Pons (tissue), 1 donor: ENCODE data around the gene ZGLP1.

ENCODE experiments used
- DNase-seq: peaks from one replicate; pipeline ENCODE4 v3.0.0-alpha.2; 2016; ENCODE audit warnings: low spot score

ZGLP1 gene

DNA sequence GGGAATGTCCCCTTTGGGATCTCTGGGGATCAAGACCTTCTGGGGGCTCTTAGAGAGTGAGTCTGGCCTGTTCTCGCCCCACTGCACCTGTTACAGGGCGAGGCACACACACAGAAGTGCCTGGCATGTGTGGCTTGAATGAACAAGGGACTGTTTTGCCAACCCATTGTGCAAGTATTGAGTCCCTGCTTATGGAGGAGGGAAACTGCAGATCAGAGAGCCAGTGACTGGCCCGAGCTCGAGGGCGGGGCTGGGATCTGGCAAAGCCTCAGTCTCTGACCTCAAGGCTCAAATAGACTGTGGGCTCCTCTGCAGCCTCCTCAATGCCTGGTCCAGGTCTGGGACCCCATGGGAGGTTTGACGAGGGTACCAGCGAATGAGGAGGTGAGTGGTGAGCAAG is 18.2 kb upstream of the ZGLP1 start:
- DNase-seq: no peak

DNA sequence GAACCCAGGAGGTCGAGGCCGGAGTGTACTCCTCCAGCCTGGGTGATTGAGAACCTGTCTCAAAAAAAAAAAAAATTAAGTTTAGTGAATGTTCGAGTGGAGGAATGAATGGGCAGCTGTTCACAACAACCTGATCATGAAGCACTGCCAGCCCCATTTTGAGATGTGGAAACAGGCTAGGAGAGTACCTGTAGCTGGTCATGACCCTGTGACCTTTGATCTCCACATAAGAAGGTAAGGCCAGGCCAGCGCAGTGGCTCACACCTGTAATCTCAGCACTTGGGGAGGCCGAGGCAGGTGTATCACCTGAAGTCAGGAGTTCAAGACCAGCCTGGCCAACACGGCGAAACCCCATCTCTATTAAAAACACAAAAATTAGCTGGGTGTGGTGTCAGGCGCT is 16.1 kb upstream of the ZGLP1 start:
- no peak for DNase-seq

DNA sequence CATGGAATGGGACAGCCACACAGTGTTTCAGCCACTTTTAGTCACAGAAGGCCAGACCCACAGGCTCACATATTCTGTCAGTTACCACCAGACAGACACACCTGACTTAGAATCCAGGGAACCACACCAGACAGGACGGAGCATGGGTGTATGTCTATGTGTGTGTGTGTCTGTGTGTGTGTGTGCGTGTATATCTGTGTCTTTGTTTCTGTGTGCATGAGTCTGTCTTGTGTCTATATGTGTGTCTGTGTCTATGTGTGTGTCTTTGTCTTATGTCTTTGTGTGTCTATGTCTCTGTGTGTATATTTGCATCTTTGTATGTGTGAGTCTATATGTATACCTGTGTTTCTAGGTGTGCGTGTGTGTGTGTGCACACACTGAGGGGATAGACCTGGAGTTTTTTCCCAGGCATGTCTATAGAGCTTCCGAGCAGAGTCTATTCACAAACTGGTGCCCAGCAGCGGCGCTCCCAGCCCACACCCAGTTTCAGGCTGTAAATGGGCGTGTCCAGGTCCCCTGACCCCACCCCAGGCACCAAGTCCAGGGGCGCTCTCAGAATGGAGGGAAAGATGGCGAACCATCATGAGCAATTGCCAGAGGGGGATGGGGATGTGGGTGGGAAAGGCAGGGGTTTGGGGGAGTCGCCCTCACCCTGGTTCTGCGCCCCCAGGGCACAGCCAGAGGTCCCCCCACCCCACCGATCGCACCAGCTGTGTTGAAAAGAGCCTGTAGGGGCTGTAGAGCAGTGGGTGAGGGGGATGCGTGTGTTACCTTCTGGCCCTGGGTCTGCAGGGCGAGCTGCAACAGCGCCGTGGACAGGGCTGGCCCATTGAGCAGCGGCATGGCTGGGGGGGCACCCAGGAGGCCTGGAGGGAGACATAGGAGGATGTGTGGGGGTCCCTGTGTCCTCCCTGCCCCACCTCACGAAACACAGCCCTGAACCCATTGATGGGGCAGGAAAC is 12.5 kb upstream of the ZGLP1 start:
- DNase-seq: no peak

DNA sequence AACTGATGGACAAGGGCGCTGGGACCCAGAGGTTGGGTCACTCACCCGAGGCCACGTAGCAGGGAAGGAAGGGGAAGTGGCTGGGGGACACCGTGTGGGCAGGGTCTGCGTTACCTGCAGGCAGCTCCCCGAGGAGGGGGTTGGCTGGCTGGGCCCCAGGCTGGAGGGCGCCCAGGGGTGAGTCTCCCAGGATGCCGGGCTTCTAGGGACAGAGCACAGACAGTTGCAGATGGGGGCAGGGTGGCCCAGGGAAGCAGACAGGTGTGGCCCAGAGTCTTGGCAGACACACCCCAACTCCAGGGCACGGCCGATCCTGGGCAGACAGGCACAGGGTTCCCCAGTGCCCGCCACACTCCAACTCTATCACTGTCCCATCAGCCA is 11.8 kb upstream of the ZGLP1 start:
- DNase-seq: no peak

DNA sequence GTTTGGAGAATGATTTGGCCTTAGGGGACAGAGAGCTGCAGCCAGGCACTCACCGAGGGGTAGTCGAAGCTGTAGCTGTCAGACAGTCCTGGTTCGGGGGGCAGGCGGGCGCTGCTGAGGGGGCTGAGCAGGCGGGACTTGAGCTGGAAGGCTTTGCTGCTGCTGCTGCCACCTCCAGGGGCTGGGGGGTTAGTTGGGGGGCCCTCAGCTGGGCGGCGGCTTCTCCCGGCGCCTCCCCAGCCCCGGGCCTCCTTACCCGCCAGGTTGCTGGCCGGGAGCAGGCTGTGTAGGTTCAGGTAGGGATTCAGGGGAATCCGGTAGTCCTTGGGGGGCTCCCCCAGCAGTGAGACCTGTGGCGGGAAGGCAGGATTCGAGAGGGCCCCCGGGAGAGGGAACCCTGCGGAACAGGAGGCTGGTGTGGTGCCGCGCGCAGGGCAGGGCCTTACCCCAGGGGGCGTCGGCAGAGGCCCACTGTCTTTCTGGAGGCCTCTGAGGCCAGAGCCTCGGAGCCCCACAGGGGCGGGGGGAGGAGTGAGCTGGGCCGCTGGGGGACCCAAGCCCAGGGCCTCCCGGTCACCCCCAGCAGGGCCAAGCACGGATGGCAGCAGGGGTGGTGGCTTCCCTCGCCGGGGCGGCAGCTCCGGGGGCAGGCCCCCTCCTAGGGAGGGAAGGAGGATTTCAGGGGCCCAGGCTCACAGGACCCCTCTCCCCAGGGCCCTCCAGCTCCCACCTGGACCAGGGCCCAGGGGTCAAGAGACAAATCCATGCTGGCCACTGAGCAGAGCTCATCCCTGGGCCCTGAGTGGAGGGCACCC is 11.2 kb upstream of the ZGLP1 start:
- DNase-seq: no peak

DNA sequence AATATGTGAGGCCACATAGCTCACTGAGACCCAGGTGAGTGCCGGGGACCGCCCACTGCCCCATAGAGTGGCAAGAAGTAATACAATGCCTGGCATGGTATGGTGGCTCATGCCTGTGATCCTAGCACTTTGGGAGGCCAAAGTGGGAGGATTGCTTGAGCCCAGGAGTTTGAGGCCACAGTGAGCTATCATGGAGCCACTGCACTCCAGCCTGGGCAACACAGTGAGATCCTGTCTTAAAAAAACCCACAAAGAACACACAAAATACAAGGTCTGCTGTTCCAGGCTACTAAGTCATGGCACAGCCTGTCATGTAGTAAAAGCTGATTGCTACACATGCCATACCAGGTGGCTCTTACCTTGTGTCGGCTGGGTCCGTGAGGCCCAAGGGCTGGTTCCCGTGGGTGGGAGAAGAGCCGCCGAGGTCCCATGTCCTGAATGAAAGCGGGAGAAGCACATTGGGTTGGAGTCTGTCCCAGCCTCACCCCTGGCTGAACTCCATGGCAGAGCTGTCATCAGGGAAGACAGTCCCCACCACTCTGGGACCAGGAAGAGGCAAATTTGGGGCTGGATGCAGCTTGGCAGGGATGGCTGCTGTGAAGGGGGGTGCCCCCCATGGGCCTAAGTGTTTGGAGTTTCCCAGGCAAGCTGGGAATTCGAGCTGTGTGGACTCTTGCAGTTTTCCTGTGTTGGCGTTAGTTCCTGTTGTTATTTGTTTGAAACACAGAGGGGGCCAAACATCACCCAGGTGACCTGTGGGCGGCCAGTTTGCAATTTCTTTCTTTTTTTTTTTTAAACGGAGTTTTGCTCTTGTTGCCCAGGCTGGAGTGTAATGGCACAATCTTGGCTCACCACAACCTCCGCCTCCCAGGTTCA is 9.4 kb upstream of the ZGLP1 start:
- DNase-seq: no peak

DNA sequence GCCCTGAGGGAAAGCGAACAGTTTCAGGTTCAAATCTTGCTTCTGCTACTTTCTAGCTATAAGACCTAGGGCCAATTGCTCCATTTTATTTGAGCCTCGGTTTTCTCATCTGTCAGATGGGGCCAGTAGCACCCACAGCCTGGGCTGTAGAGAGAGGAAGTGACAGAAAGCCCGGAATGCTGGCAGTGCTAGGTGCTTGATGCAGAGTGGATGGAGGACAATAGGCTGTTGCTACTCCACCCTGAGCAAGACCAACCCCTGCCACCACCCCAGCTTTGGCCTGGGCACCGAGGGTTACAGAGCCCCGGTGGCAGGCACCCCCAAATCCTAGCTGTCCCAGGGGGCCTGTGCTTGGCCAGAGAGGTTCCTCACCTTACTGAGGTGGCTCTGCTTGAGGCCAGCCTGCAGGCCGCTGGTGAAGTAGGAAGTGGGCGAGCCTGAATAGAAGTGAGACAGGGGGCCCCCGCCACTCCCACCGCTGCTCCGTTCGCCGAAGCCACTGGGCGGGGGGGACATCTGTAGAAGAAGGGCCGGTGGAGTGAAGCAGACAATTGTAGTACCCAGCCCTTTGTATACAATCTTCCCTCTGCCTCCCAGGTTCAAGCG is 8.3 kb upstream of the ZGLP1 start:
- DNase-seq: no peak

DNA sequence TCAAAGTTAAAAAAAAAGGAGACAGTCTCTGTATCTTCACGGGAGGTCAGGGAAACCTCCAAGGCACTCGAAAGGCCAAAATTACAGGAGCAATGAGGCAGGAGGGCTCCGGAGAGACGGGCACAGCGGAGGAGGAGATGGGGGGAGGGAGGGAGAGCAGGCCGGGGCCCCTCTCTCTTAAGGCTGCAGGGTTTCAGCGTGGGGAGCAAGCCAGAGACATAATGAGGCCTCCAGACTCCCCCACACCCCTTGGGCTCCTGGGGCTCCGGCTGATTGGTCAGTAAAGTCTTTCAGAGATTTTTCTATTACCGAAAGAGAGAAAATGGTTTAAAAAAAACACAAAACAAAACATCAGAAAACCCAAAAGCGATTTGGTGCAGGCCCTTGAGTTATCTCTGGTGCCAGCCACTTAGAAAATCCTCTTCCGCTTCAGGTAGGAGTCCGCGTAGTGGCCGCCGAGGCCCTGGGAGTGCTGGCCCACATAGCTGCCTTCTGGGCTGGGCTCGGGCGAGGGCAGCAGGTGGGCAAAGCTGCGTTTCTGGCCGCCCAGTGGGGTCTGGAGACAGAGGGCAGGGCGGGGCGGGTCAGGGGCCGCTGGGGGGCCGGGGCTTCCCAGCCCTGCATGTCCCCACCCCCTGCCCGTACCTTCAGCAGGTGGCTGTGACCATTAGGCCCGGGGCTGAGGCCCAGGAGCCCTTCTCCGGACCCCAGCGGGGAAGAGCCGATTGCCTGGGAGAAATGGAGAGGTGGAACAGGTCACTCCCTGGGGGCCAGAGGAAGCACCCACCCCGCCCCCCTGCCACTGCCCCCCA is 7.6 kb upstream of the ZGLP1 start:
- no peak for DNase-seq

DNA sequence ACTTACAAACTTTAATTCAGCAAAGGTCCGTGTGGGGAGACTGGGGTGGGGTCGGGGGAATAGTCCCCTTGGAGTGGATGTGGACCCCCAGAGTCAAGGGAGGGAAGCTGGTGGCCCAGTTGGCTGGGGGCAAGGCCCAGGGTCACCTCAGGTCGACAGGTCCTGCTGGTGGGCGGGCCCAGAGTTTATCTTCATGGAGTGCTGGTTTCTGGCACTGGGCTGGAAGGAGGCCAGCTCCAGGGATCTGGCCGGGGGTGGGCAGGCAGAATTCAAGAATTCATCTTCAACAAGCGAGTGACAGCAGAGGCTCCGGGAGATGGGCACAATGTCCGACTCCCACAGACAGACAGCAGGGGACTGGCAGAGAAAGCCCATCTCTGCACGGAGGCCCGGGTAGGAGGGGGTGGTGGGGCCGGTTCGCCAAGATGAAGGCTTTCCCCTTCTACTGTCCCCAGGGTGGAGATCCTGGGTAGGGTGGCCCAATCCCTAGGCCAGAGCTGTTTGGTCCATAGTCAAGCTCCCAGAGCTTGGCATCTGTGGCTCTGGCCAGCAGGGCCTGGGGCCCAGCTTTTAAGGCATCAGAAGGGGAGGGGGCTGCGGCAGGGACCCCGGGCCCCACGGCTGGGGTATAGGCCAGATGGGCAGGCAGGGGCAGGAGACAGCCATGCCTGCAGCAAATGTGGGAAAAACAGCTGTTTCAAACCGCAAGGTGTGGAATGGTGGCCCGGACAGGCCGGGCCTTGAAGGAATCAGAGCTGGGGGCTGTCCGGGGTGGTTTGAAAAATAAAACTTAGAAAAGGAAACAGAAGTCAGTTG is 6.8 kb upstream of the ZGLP1 start:
- no peak for DNase-seq

DNA sequence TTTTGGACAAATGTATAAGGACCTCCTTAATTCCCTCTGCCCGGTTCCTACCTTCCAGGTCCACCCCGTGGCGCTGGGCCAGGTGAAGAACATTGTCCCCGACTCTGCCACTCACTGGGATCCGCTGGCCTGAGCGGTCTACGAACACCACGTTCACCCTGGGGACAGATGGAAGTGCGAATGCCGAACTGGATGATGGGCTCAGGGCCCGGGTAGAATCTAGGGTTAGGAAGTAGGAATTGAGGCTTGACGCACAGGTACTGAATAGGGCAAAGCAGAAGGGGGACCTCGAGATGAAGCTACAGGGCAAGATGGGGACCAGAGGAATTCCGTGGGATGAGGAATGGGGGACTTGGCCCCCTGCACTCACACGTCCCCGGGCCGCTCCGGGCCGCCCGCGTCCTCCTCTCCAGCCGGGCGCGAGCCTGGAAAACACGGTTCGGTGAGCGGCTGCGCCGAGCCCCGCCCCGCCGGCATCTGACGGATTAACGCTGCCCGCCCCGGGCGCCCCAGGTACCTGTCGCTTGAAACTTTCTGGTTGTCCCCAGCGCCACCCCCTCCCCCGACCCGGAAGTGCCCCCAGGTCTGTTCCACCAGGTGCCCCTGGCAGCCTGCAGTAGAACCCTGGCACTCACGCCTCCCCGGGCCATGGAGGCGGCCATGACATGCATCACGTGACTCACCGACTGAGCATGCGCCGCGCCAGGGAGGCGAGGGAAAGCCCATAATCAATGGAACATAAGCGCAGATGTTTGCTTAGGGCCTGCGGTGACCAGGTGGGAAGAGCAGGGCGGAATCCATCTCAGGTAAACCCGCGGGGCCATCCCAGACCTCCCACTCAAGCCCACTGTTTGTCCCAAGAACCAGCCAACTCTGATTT is 6.0 kb upstream of the ZGLP1 start, which contains the start of gene FDX2:
Gene FDX2 (minus strand): TSS at position 681 of the 880 bp plus-strand sequence. CDS start 19 bp downstream, at position 662.
- peak; percentile 75 for DNase-seq

DNA sequence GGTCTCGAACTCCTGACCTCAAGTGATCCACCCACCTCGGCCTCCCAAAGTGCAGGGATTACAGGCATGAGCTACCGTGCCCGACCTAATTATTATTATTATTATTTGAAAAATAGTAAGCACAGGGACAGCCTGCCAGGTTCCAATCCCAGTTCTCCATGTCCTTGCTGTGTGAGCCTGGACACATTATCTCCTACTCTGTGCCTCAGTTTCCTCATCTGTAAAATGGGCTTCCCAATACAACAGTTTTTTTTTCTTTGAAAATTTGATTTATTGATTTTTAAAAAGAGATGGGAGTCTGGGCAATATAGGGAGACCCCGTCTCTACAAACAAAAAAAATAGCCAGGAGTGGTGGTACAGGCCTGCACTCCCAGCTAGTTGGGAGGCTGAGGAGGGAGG is 3.3 kb downstream of the ZGLP1 start:
- DNase-seq: no peak

DNA sequence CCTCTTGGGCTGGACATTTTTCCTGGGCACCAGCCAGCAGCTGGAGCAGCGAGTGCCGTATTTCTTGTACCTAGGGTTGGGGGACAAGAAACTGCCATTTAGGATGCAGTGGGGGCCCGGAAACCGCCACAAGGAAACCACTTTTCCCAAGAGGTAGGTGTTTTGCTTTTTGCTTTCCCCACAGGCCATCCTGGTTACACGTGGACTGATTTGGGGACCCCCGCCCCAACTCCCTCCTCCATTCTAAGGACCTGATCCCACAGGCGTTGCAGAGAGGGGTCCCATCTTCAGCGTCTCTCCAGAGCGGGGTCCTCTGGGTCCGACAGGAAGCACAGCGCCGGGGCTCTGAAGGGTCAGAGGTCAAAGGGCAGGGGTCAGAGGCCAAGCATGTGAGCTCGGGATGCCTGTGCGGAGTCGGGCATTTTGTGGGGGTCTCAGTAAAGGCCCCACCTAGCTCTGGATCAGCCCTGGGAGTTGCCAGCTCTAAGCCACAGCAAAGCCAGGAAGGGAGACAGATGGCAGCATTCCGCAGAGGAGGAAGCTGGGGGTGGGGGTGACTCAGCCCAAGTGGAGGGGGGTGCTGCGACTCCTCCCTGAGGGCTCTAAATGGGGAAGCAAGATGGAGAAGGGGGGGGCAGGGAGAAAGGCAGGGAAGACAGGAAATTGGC is 4.3 kb downstream of the ZGLP1 start:
- peak; percentile 37 for DNase-seq

DNA sequence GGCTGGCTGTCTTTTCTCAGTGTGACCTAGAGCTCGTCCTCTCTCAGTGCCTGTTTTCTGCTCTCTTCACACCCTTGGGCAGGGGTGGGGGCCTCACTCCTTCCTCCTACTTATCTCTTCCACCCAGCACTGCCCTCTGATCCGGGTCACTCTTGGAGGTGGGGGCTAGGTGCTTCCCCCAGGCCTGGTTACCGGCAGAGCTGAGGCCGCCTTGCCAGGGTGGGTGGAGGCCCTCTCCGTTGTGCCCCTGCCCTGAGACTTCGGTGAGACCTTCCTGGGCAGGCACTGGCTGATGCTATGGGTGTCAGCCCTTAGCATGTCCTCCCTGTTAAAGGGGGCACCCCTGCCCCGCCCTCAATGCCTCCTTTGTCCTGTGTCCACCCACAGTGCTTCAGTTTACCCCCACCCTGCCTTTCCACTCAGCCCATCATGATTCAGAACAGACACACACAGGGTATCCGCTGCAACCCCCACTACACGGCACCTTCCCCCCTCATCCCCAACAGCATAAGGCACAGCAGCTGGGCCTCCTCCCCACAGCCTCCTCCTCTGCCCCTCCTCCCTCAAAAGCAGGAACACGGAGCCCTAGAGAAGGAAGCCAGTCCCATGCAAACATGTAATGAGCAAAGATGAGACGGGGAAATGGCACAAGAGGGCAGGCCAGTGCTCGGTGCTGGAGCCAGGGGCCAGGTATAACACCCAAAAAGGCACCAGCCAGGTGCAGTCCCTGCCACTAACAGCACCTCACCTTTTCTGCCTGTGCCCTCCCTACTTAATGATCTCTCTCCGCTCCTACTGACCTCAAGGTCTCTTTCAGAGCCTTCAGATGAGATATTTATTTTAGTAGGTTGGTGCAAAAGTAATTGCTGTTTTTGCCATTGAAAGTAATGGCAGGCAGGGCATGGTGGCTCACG is 9.8 kb downstream of the ZGLP1 start:
- DNase-seq: no peak

DNA sequence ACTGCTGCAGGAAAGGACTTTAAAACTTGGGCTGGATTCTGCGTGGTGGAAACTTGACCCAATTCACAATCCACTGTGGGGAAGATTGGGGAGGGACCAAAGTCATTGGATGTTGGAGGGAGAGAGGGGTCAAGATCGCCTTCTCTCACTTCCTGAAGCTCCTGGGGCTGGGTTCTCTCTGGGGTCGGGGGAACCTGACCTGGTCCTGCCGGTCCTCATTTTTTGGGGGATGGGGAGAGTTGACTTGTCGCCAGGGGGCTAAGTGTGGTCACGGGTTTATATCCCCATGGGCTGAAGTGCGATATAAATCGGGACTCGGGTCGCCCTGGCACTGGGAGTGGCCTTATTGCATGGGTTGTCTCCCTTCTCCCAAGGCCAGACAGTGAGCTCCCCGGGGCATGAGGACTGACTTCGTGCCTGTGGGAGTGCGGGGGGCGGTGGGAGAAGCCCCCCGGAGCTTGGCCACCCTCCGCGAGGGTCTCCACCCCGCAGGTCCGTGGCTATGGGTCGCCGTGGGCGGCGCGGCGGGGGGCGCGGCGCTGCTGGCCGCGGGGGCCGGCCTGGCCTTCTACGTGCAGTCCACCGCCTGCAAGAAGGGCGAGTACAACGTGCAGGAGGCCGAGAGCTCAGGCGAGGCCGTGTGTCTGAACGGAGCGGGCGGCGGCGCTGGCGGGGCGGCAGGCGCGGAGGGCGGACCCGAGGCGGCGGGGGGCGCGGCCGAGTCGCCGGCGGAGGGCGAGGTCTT is 13.6 kb downstream of the ZGLP1 start:
- no peak for DNase-seq

DNA sequence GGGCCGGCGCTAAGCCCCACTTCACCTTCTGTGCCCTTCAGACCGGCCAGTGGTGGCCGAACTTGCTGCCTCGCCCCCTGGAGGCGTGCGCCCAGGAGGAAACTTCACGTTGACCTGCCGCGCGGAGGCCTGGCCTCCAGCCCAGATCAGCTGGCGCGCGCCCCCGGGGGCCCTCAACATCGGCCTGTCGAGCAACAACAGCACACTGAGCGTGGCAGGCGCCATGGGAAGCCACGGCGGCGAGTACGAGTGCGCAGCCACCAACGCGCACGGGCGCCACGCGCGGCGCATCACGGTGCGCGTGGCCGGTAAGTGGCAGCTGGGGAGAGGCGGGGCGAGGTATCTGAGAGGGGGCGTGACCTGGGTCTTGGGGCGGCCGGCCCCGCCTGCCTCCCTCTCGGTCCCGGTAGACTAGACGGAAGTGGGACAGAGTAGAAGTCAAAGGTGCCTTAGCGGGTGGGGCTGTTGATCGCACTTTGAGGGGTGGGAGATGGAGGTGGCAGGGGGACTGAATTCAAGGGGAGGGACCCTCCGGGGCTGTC is 14.2 kb downstream of the ZGLP1 start:
- no peak for DNase-seq

DNA sequence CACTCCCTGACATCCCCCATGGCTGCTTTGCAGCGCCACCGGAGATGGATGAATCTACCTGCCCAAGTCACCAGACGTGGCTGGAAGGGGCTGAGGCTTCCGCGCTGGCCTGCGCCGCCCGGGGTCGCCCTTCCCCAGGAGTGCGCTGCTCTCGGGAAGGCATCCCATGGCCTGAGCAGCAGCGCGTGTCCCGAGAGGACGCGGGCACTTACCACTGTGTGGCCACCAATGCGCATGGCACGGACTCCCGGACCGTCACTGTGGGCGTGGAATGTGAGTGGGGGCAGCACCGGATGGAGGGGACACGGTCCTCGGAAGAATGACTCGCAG is 15.3 kb downstream of the ZGLP1 start:
- DNase-seq: no peak
